GM12892 (cell line): ENCODE results near the gene KIAA1217.

ENCODE experiments used
- DNase-seq: peaks from one replicate; pipeline ENCODE4 v3.0.0; 2011; ENCODE audit not compliant: insufficient read length
- FAIRE-seq: peaks from 2 replicates; lab custom pipeline; 2011; peaks lifted over from hg19 to GRCh38; lab: Jason Lieb, UNC
- POLR2A ChIP-seq: IDR thresholded peaks from 2 replicates; pipeline ENCODE4 v1.6.1; 2011; ENCODE audit warnings: low read depth, low read length, control low read depth
- POLR2AphosphoS5 ChIP-seq: IDR thresholded peaks from 2 replicates; pipeline ENCODE4 v1.6.1; 2011; ENCODE audit warnings: low read depth, low read length, control low read depth
- TAF1 ChIP-seq: IDR thresholded peaks from 2 replicates; pipeline ENCODE4 v1.6.1; 2011; ENCODE audit warnings: low read depth, mild to moderate bottlenecking, control low read depth, low read length, borderline replicate concordance

KIAA1217 gene

GRCh38 chr10:24526085-24526649 is 317.2 kb downstream of the KIAA1217 start:
- FAIRE-seq (no peak), DNase-seq (no peak)
- TF ChIP-seq POLR2AphosphoS5 (no peak), TAF1 (no peak), POLR2A (no peak)

GRCh38 chr10:24528946-24529345 is 320.0 kb downstream of the KIAA1217 start:
- TF ChIP-seq POLR2AphosphoS5 = no peak
- TF ChIP-seq TAF1 = no peak
- TF ChIP-seq POLR2A = no peak
- FAIRE-seq = no peak
- DNase-seq = no peak

DNA sequence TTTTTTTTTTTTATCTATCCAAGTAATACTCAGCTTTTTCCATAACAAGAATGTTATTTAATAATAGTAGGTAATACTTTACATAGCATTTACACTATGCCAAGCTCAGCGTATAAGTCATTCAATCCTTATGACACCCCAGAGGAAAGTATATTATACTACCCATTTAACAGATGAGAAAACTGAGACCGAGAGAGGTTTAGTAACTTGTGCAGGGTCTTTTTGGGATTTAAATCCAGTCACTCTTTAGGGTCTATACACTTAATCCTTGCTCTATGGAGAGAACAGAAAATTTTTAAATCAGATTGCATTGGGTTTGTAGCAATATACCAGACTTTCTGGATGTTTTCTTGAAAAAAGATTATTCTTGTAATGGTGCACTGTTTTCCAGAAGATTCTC is 322.5 kb downstream of the KIAA1217 start:
- no peak for FAIRE-seq
- TF ChIP-seq TAF1 (no peak), POLR2AphosphoS5 (no peak), POLR2A (no peak)
- DNase-seq = no peak

DNA sequence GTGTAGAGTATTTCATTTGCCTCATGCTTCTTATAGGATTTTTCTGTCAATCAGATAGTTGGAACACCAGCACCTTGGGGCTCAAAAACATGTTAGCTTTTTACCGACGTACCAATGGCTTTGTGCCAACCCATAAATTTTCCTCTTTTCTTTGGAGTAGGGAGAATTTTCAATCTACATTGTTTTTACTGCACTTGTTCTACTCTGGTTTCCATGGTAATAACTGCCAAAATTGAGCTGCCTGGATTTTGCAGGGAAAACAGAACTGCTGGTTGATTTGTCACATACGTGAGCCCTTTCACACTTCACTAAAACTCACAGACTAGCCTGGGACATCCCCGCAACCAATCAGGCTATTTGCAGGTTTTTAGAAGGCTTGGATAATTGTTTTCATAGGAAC is 325.0 kb downstream of the KIAA1217 start:
- no peak for TF ChIP-seq POLR2A
- no peak for DNase-seq
- FAIRE-seq = no peak

- no peak for FAIRE-seq
- TF ChIP-seq POLR2AphosphoS5 = no peak
- no peak for TF ChIP-seq TAF1
- no peak for DNase-seq
These were observed 327.7 kb downstream of the KIAA1217 start for GRCh38 chr10:24536636-24537035.

- FAIRE-seq (no peak), DNase-seq (no peak)
- no peak for TF ChIP-seq TAF1
- TF ChIP-seq POLR2A = no peak
- TF ChIP-seq POLR2AphosphoS5 = no peak
These were observed 332.4 kb downstream of the KIAA1217 start for GRCh38 chr10:24541239-24541753.

- no peak for FAIRE-seq
- no peak for DNase-seq
These were observed 333.7 kb downstream of the KIAA1217 start for GRCh38 chr10:24542314-24543270.

DNA sequence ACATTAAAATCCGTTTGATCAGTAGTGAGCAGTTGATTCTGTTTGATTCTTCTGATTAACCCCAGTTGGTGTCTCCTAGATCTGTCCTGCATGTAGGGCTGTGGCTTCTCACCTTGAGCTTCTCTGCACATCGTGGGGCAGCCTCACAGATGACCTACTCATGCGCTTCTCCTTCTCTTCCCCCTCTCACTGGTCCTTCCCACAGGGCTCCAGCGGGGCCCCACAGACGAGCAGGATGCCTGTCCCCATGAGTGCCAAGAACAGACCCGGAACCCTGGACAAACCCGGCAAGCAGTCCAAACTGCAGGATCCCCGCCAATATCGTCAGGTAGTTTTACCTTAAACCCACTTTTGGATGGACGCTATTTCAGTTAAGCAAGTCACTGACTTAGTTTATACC is 335.8 kb downstream of the KIAA1217 start:
- TF ChIP-seq POLR2AphosphoS5 (no peak), POLR2A (no peak), TAF1 (no peak)
- FAIRE-seq (no peak), DNase-seq (no peak)

More at GRCh38 chr10:24542314-24543270, 333.7 kb downstream of the KIAA1217 start:
- no peak for TF ChIP-seq TAF1
- TF ChIP-seq POLR2A = no peak
- TF ChIP-seq POLR2AphosphoS5 = no peak

DNA sequence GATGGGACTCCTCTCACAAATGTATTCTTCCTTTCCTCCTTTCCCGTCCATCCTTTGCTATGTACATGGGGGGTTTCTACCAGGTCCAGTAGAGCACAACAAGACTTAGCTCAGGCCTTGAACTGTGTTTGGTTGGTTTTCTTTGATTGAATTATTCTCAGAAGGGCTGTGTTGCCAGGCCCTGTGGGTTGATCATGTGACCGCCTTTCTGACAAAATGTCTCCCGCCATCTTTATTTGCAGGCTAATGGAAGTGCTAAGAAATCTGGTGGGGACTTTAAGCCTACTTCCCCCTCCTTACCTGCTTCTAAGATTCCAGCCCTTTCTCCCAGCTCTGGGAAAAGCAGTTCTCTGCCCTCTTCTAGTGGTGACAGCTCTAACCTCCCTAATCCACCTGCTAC is 336.6 kb downstream of the KIAA1217 start:
- DNase-seq = no peak
- no peak for FAIRE-seq
- TF ChIP-seq TAF1 (no peak), POLR2A (no peak), POLR2AphosphoS5 (no peak)

DNA sequence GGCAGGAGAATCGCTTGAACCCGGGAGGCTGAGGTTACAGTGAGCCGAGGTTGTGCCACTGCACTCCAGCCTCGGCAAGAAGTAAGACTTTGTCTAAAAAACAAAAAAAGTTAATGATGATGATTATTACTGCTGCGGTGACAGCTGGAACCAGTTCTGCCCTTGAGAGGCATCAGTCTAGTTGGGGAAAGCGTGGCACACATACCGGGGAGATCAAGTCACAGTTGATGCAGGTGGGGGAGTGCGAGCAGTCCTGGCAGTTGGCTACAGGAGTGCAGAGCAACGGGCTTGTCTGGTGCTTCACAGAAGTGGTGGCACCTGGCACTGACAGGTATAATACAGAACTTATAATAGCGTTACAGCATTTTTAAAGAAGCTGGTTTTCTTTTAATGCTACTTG is 341.7 kb downstream of the KIAA1217 start:
- TF ChIP-seq TAF1 = no peak
- TF ChIP-seq POLR2A = no peak
- DNase-seq (no peak), FAIRE-seq (no peak)

DNA sequence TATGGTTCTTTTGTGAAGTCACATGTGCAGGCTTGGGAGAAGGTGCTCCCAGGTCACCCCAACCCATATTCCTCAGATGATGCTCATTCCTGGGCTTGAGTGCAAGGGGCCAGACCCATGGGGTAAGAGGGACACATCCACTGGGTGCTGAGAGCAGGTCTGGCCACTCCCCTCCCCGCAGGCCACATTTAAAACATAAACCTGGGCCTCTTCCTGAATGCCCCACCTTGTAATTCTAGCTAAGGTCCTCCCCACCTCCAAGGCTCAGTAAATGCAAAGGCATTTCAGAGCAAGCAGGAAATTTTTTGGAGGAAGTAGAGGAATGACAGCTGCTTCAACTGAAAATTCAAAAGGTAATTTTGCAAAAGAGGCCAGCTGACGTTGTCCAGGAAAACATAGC is 342.2 kb downstream of the KIAA1217 start:
- no peak for TF ChIP-seq POLR2AphosphoS5
- TF ChIP-seq TAF1 = no peak
- TF ChIP-seq POLR2A = no peak
- no peak for FAIRE-seq

GRCh38 chr10:24552346-24553016 is 343.5 kb downstream of the KIAA1217 start:
- FAIRE-seq (no peak), DNase-seq (peak; percentile 28)
- no peak for TF ChIP-seq POLR2AphosphoS5
- no peak for TF ChIP-seq TAF1
- TF ChIP-seq POLR2A = no peak

More for the DNA sequence above, 342.2 kb downstream of the KIAA1217 start:
- DNase-seq = no peak
